Activated CD4-positive, alpha-beta T cell treated with anti-CD3 and anti-CD28 coated beads for 4 hours (primary cell): ENCODE results near the gene PPP3R1.

Experiments
- DNase-seq, 2 donors: peaks; one replicate each; pipeline ENCODE4 v3.0.0-alpha.2; 2020

Gene PPP3R1, protein sequence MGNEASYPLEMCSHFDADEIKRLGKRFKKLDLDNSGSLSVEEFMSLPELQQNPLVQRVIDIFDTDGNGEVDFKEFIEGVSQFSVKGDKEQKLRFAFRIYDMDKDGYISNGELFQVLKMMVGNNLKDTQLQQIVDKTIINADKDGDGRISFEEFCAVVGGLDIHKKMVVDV

DNA sequence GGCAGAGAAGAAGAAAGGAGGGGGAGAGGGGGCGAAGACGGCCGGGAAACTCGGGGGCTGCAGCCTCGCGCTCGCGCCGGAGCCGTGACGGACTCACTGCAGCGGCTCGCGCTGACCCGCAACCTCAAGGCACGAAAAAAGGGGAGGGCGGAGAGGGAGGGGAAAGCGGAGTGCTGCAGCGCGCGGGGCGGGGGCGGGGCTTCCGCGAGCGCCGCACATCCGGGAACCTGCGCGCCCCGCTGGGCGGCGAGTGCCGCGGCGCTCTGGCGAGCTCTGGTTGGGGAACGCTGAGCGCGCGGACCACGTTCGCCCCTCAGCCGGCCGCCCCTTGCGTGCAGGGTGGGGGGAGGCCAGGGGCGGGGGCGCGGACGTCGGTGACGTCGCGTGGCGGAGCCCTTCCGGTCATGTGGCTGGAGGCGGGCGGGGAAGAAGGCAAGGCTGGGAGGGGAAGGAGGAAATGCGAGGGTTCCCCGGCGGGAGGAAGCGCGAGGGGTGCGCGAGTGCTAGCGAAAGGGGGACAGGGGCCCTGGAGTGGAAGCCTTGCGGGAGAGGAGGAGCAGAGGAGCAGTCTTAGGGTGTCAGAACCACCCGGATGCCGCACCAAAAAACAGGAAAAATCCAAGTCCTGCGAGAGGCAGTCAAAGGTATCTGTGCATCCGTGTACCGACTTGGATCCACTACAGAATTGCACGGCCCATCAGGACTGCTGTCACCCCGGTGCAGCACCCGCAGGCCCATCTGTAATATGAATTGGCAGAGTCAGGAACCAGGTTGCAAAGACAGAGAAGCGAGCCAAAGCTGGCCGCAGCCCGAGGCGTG, at the start of gene PPP3R1:
Gene PPP3R1, minus strand, starts transcription at position 133 of the 819 bp plus-strand sequence. CDS start 405 bp downstream, outside the sequence.
- peak; percentile 90 to 92 for DNase-seq

GRCh38 chr2:68295516-68295915, 43.2 kb upstream of the PPP3R1 start:
- no peak for DNase-seq

GRCh38 chr2:68294913-68295312, 42.6 kb upstream of the PPP3R1 start:
- no peak for DNase-seq

DNA sequence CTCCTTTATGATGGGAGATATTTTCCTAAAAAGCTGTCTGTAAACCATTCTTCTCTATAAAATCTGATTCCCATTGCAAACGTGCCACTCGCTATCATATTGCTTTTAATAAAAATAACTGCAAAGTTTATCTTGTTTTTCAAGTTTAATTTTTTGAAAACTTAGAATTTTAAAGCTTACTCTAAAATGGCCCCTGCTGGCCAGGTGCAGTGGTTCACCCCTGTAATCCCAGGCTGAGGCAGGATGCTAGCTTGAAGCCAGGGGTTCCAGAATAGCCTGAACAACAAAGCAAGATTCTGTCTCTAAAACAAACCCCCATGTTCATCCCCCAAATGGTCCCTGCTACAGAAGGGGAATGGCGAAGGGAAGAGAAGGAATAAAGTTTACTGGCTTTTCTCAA, 41.9 kb upstream of the PPP3R1 start:
- DNase-seq: no peak

- DNase-seq: no peak
Observed at GRCh38 chr2:68293755-68294154, 41.4 kb upstream of the PPP3R1 start.

DNA sequence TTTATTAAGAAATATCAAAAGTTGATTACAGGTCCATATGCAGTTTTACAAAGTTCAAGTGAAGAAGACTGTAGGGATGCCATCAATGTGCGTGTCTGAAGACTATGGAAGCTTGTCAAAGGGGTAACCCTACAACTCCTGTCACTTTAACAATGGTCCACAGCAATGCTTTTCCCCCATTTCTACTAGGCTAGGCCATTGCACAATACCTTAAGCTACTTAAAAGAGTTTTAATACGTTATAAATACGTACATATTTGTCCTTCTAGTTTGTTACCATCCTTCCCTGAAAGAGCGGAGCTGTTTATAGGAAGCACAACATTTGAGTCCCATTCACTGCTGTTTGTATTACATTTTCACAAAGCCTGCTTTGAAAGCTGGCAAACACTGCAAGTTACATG, 40.7 kb upstream of the PPP3R1 start:
- DNase-seq: no peak

GRCh38 chr2:68292108-68292710, 39.9 kb upstream of the PPP3R1 start:
- DNase-seq: peak in 1 of 2 donors; percentile 1

GRCh38 chr2:68291314-68291713, 39.0 kb upstream of the PPP3R1 start:
- DNase-seq: no peak

DNA sequence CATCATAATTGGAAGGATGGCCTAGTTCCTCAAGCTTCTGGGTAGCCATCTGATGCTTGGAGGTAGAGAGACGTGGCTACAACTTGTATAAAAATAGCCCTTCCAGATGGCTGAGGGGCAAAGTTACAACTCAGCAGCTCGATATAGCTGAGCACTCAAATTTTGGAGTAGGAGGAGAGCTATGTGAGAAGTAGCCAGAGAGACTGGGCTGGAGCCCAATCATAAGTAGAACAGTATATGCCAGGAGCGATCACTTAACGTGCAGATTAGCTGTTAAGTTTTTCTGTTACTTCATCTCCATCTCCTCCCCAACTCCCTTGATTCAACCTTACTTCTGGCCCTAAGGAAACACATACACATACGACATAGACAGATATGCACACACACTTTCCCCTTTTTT, 38.6 kb upstream of the PPP3R1 start:
- DNase-seq: no peak

- DNase-seq: no peak
Observed at GRCh38 chr2:68287580-68288441, 35.5 kb upstream of the PPP3R1 start.

GRCh38 chr2:68284896-68285295, 32.6 kb upstream of the PPP3R1 start:
- DNase-seq: no peak

GRCh38 chr2:68283419-68283812, 31.1 kb upstream of the PPP3R1 start:
- DNase-seq: no peak

DNA sequence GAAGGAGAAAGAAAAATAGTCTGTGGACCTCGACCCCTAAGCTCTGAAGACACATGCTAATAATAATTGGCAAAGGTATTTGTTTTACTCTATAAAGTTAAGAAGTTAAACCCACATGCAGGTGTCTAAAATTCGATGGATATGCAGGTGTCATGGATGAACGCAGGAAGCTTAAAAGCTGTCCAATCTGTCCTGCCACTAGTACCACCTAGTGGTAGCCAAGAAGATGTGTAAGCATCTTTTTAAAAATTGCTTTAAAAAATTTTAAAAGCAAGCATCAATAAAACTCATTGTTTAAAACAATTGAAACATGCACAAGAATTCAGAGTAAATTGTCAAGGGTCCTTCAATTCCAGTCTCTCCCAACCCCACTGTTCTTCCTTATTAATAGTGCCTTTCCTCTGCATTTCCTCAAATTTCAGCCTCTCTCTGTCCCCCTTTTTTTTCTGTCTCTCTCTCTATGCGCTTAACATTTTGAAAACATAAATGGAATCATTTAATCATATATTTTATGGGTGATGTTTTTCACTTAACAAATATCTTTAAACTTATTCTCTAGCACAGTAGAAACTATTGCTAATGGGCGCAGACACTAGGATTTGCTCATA, 30.6 kb upstream of the PPP3R1 start:
- DNase-seq: peak; percentile 2 to 6

DNA sequence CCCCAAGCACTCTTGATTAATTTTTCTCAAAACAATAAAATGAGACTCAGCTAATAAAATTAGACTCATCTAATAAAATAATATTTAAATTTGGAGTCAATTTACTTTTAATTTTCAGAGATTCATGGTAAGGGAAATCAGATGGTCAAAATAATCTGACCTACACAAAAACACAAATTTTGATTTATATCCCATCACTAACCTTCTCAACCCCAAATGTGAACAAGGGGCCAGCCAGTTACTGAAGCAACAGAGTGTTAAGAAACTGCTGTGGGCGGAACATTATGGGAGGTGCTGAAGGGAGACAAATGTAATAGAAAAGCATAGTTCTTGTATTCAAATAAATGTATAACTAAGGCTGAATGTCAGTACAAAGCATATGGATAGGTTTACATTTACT, 28.5 kb upstream of the PPP3R1 start:
- no peak for DNase-seq

DNA sequence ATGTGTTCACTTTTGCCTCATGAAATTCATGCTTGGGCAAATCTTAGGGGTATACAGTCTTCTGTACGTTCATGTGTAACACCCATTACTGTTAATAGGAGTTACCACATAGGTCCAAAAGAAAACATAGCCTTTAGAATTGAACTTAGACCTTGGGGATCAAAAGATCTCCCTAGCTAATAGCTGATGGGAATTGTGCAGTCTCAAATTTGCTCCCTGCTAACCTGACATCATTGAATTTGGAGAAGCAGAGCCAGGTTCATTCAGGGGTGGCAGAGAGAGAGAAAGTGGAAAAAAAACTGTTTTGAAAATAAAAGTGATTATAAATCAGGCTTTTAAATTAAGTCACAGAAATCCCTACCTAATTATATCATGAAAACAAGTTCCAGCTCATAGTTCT, 28.0 kb upstream of the PPP3R1 start:
- no peak for DNase-seq

DNA sequence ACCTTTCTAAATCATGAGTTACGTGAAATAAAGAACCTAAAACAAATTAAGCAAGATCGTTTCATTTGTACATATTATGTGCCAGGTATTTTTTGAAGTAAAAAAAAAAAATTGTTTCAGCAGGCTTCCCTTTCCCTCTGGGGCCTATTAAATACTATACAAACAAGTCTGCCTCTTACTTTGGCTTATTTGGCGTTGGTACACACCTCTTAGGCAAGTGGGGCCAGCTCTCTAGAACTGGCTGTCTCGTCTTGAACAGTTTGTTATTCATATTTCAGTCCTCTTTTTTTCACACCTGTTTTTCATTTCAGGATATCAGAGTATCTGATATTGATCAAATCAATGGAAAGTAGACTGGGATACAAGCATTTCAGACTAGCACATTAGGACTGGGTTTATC, 27.4 kb upstream of the PPP3R1 start:
- no peak for DNase-seq

DNA sequence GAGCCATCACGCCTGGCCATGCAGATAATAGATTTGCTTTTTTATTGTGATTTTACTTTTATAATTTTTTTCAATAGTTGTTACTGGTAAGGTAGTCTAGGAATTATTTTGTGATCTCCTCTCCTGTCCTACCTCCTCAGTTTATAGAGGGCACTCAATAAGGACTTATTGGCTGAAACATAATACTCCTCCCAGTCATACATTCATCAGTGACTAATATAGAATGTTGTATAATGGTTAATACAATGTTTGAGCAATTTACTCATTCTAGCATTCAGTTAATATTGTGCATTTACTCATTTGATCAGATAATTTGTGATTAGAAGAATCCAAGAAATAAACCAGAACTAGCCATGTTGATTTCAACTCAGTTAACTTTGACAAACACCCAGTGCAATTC, 25.8 kb upstream of the PPP3R1 start:
- no peak for DNase-seq

DNA sequence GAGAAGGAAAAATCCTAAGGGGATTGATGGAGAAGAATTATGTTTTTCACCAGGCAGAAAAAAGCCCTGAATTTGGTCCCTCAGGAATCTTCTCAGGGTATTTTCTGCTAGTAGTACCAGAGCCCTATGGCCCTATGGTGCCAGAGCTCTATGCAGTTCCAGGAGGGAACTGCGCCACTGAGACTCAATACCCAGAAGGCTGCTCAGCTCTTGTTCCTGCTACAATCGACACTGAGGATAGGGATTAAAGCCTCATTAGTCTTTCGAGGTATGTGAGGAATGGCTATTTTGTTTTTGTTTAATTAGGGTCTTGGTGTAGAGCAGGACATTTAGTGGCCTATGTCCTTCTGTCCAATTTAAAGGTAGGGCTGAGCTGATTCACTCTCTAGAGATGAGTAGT, 21.7 kb upstream of the PPP3R1 start:
- DNase-seq: no peak

DNA sequence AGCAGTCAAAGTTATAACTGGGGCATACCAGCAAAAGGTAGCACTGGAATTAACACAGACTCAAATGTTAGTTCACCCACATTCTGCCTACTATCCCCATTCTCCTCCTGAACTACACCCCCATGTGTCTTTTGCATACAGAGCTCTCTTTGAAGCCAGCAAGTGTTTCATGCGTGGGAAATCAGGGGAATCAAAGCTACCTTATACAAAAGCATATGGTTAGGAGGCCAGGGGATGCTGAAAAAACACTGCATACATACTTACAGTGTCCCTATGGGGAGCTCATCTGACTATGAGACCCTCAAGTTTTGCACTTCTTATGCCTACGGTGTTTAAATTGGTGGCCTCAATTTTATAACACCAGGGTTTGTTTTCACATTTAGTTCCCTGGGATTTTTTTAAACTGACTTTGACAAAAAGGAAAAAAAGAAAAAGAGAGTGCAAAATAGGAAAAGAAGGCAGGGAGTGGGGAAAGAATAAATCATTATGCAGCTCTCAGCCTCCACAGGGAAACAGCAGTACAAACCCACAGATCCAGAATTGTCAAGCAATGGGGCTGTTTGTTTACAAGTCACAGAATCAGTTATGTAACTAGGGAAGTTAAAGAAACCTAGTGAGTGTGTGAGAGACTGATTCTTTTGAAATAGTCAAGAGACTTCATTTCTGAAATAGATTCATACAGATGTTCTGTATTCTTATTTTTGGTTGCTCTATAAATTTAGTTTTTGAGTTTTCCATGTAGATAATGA, 20.1 kb upstream of the PPP3R1 start:
- DNase-seq: no peak

DNA sequence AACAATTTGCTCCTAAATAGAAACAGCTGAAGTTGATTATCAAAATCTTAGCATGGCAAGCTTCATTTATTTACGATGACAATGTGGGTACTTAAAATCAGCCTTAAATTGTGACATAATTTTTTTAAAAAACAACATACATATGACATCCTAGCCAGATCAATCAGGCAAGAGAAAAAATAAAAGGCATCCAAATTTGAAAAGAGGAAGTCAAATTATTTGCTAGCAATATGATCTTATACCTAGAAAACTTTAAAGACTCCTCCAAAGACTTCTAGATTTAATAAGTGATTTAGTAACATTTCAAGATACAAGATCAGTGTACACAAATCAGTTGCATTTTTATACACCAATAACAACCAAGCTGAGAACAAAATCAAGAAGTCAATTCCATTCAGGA, 14.3 kb upstream of the PPP3R1 start:
- DNase-seq: no peak

GRCh38 chr2:68263632-68264031, 11.3 kb upstream of the PPP3R1 start:
- no peak for DNase-seq

DNA sequence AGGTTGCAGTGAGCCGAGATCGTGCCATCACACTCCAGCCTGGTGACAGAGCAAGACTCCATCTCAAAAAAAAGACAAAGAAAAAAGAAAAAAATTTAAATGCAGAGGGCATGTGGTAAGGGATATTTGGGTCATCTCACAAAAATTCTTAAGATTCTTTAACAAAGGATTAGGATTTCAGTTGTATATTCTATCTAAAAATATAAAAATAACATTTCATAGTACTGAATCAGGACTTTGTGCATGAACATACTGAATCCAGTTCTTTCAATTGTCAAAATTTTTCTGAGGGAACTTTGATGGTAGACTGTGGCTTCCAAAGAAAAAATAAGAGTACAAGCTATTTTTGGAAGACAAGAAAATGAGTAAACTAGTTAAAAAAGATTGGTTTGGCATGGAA, 6.5 kb upstream of the PPP3R1 start:
- no peak for DNase-seq
